ENCODE results near the gene ARHGAP12.
A peak's percentile ranks its signal among the peaks of the same experiment; 100 is the strongest.

ARHGAP12 gene

DNA sequence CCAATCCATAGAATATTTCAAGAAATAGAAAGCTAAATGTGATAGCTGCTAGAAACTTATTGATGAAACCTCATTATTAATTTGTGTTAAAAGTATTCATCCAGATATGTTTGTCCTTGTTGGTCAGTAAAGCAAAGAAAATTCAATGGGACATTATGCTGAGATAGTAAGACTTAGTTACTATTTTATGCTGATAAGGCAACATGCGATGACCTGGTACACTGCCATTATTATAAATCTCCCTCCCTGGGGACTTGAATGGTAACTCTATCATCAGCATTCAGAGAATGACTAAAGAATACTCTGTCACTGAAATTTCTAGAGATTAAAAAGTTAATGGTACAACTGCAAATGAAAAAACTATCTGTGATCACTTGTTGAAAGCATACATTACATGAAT, 54.9 kb downstream of the ARHGAP12 start:
- DNase-seq = no peak

DNA sequence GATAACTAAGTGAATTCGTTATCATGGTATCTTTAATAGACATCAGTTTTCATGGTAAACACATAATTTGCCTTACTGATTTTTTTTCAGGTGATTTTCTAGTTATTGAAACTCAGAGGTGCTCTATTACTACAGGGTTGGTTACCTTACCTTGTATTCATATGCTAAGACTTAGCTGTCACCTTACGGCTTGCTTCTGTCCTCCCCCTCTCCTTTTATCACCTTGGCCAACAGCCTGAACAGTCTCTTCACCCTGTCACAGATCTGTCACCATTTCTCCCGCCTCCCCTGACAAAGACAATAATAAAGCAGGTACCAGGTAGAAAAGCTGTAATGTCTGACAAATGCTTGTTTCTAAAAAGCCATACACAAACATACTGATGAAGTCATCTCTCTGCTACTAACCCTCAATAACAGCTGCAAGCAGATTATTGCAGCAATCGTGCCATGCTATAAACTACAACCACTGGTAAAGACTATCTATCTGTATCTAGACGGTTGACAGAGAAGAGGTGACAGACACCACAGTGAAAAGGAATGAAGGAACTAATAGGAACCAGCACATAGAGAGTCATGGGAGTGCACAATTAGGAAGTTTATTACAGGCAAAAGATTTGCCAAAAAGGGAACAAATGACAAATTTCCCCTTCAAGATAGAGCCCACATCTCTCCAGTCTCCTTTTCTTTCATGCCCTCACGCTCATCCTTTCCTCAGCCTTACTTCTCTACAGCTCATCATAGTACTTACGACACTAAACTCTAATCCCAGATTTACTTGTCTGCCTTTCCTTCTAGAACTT, 57.2 kb downstream of the ARHGAP12 start:
- no peak for DNase-seq

- no peak for DNase-seq
Observed at GRCh38 chr10:31867646-31868045, 61.0 kb downstream of the ARHGAP12 start.

DNA sequence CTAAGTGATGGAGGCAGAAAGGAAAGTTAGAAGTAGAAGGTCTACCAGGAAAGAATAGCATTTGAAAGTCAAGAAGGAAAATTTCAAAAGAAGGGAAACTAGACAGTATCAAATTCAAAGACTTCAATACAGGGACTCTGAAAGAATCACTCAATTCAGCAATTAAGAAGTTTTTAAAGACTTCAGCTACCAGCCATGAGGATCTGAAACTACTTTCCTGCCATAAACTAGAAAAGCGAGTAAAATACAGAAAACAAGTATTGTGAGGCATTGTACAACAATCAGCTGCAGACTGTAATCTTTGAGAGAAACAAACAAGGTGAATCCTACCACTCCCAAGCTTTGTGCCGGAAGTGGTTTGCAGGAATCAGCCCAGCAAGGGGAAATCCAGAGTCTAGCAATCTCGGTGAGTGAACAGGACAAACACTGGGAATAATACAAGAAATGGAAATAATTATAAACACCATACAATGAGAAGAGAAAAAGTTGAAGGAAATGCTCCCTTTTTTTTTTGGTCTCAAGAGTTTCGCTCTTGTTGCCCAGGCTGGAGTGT, 62.4 kb downstream of the ARHGAP12 start:
- no peak for DNase-seq

DNA sequence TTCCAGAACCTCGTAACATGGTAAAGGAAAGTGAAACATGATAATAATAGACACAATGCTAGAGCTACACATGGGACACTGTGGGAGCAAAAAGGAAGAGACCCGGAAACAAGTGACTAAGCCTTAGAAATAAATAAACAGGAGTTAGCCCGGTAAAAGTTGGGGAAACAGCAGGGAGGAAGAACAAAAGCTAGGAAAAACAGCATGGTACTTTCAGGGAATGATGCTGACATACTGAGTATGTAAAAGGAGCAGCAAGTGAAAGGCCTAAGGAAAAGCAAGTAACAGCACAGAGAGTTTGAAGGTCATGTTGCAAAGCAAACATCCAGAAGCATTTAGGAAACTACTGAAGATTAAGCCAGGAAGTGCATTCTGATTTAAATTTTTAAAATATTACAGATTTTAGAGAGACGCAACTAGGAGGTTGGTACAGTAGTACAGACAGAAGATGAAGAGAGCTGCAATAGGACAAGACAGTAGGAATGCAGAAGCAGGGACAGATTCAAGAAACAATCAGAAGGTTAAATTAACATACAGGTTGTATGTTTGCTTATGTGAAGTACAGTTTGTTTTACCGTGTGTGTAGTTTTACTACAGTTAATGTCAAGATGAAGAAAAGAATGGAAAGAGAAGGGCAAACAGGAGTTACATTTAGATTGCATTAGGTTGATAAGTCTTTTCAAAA, 63.7 kb downstream of the ARHGAP12 start:
- no peak for DNase-seq

- DNase-seq = no peak
Observed at GRCh38 chr10:31855033-31855432, 73.6 kb downstream of the ARHGAP12 start.

GRCh38 chr10:31853629-31854028, 75.0 kb downstream of the ARHGAP12 start:
- no peak for DNase-seq

- no peak for DNase-seq
Observed at GRCh38 chr10:31851216-31851615, 77.4 kb downstream of the ARHGAP12 start.

DNA sequence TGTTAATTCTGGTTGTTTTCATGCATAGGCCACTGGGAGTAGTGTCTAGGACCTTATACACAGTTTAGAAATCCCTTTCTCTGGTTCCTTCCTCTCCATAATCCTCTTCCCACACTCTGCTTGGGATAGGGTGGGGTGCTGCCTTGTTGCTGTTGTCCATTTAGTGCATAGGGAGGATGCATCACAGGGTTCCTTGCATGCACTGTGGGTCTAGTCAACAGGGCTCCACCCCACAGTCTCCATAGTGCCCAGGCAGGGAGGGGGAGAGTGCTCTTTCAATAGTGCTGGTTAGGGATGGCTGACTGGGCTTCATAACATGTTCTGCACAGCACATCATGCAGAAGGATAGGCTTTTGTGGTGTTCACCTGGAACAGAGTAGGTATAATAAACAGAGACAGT, 81.1 kb downstream of the ARHGAP12 start:
- DNase-seq = no peak

- DNase-seq = no peak
Observed at GRCh38 chr10:31838709-31839108, 89.9 kb downstream of the ARHGAP12 start.

DNA sequence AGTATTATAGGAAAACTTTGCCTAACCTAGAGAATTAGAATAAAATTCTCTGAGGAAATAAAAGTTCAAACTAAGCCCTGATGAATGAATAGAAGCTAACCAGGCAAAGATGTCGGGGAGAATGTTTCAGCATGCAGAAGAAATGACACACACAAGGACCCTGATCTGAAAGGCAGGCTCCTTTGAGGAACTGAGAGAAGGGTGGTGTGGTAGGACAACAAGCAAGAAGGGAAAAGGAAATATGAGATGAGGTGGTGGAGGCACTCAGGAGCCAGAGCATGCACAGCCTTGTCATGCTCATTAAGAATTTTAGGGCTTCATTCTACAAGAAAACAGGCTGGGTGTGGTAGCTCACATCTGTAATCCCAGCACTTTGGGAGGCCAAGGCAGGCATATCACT, 90.6 kb downstream of the ARHGAP12 start:
- DNase-seq = no peak

DNA sequence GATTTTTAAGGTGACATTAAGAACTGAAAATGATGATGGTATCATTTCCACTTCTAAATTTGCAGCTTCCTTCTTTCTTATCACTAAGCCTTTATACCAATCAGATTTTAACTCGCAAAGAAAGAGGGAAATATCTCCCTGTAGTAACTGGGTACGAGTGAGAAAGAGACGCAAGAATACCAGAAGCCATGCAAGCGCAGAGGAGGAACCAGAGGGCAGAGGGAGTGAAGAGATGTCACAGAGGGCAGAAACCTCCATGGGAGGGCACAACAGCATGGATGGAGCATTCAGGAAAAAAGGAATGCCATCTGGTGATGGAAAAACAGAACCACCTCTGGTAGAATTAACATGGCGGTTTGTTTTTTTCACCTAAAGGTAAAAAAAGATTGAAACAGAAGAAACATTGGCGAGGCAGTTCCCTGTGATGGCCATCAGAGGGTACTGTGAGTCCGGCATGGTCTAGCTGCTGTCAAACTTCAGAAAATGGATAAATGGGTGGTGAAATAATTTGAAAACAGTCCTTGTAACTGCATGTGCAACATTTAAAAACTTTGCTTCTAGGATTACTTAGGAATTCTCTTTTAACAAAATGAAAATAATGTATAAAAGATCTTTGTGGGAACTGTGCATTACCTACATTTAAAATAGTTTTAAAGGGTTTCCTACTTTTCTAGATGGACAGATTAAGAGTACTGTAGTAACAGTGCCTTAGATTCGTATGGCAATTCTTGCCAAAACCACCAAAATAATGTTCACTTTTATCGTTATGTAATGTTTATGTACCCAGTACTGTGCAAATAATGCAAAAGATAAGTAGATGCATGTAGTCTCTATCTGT, 91.8 kb downstream of the ARHGAP12 start:
- peak; percentile 5 for DNase-seq

DNA sequence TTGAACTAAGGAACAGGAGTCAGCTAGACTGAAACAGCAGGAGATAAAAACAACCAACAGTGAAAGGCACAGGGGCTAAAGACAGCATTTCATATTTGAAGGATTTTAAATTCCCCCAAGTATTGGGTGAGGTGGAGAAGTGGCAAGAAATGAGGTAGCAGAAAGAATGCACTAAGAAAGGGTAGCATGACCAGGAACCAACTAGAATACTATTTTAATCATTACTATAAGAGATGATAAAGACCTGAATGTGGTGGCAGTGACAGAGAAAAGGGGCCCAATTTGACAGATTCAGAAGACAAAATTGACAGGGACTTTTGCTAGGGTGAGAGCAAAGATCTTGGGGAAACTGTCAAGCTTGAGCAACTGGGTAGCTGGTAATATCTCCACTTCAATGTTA, 94.9 kb downstream of the ARHGAP12 start:
- no peak for DNase-seq

GRCh38 chr10:31832261-31832660, 96.4 kb downstream of the ARHGAP12 start:
- DNase-seq = no peak

- DNase-seq = no peak
Observed at GRCh38 chr10:31830887-31831286, 97.7 kb downstream of the ARHGAP12 start.

- no peak for DNase-seq
Observed at GRCh38 chr10:31829776-31830175, 98.9 kb downstream of the ARHGAP12 start.

GRCh38 chr10:31823358-31823757, 105.3 kb downstream of the ARHGAP12 start:
- no peak for DNase-seq

- DNase-seq = no peak
Observed at GRCh38 chr10:31822616-31823318, 105.9 kb downstream of the ARHGAP12 start.

DNA sequence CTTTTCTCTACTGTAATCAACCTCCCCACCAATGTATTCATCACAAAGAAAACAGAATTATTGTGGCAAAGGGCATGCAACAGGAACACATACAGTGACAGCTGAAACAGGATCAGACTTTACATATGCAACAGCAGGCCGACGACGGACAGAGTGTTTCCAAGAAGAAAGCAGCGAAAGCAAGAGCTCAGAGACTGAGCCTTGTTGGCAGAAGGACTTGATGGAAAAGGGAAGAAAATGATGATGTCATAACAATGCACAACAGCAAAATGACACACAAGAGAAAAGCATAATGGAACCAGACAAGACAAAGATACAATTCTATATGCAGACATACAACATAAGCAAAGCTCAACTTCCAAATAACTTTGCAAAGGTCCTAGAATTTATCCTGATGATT, 106.5 kb downstream of the ARHGAP12 start:
- no peak for DNase-seq

- no peak for DNase-seq
Observed at GRCh38 chr10:31820778-31821369, 107.8 kb downstream of the ARHGAP12 start.

GRCh38 chr10:31820096-31820495, 108.5 kb downstream of the ARHGAP12 start:
- DNase-seq = no peak

DNA sequence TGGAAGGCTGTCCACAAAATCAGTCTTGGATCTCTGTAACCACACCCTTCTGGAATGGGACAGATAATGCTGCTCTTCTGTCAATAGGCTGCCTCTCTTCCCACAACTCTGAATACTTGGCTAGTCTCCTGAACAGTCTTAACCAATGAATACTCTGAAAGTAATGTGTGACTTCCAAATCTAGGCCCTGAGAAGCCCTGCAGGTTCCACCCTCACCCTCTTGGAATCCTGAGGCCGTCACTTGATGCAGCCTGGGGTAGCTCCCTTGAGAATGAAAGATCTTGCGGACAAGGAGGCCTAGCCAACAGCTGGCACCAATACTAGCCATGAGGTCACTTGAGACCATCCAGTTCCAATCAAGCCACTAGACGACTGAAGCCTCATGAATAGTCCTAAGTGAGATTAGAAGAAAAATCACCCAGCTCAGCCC, 109.2 kb downstream of the ARHGAP12 start:
- DNase-seq = no peak

Data from CD4-positive, alpha-beta T cell treated with Interleukin-21 for 1 hour (primary cell).